ENCODE measurements around the gene CDH12. TPM values are rescaled to one million over a fixed set of nuclear protein-coding genes. Genes with fewer than 3 reads are reported as not detected.

CDH12 gene
- total and polyA plus RNA-seq, 10 of the 15 experiments (the other 5 are each of a cell fraction or from before 2014, with no cell fraction given), result 0.03 to 0.16 TPM; not detected in 8

DNA sequence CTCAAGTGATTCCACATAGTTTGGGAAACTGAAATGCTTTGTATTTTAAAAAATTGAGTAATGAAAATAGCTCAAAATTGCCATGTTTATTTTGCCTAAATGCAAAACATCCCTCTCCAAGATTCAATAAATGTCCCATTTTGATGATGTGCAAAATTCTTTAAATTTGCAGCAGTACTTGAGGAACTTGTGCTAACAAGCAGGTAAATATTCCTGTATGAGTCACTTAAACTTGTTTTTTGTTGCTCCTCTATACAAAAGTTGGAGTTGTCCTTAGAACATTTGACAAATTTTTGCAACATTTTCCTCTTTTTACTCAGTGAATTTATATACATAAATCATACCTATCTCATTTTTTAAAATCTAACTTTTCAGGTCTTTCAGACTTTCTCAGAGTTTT is 280.2 kb downstream of the CDH12 start:
- no peaks in the 10 kb centered on the region for H3K27me3 ChIP-seq (replicated peaks in 1 of 2; ENCODE audit: control insufficient read depth in 2 of 2, insufficient read depth in 2 of 2, low read length in 1 of 2)
- ChIA-PET CTCF (no interaction called here), SMC1A (ENCODE audit: uncharacterized antibody, unreplicated experiment) (no interaction called here), POLR2A (no interaction called here), RAD21 (ENCODE audit: unreplicated experiment) (no interaction called here)
- in situ Hi-C loops (cut with MboI) (no loop called here), intact Hi-C loops (cut with micrococcal nuclease; ENCODE audit: unreplicated experiment) (no loop called here)
- no peaks in the 10 kb centered on the region for H4K20me1 ChIP-seq (ENCODE audit: control insufficient read depth, insufficient read depth)
- ATAC-seq (no peak), FAIRE-seq (no peak), DNase-seq (ENCODE audit: low read depth, low spot score) (no peak)
- no peak overlapping the region for H3K27ac ChIP-seq (ENCODE audit: control insufficient read depth, insufficient read depth)
- no peaks in the 10 kb centered on the region for H3K4me1 ChIP-seq (ENCODE audit: control insufficient read depth, insufficient read depth, low read length)
- BruUV-seq (replicated peaks), result no TSS peak
- TF ChIP-seq ZNF622 (IDR thresholded peaks at IDR 0.05) (no peak), FOXK2 (IDR thresholded peaks at IDR 0.05) (no peak), SMAD1 (IDR thresholded peaks at IDR 0.05; ENCODE audit: low read depth, partially characterized antibody) (no peak), CREM (IDR thresholded peaks at IDR 0.05; ENCODE audit: low read depth) (no peak), ZNF24 (IDR thresholded peaks at IDR 0.05) (no peak), ASH2L (IDR thresholded peaks at IDR 0.05; ENCODE audit: borderline replicate concordance, low read depth) (no peak), EED (IDR thresholded peaks at IDR 0.05; ENCODE audit: low read depth) (no peak), LARP7 (IDR thresholded peaks at IDR 0.05) (no peak), STAT3 (IDR thresholded peaks at IDR 0.05; ENCODE audit: low read depth, low read length) (no peak), BMI1 (IDR thresholded peaks at IDR 0.05; ENCODE audit: borderline replicate concordance) (no peak), RBBP5 (conservative IDR thresholded peaks at IDR 0.05) (no peak)
- TF ChIP-seq, protein P1, sequence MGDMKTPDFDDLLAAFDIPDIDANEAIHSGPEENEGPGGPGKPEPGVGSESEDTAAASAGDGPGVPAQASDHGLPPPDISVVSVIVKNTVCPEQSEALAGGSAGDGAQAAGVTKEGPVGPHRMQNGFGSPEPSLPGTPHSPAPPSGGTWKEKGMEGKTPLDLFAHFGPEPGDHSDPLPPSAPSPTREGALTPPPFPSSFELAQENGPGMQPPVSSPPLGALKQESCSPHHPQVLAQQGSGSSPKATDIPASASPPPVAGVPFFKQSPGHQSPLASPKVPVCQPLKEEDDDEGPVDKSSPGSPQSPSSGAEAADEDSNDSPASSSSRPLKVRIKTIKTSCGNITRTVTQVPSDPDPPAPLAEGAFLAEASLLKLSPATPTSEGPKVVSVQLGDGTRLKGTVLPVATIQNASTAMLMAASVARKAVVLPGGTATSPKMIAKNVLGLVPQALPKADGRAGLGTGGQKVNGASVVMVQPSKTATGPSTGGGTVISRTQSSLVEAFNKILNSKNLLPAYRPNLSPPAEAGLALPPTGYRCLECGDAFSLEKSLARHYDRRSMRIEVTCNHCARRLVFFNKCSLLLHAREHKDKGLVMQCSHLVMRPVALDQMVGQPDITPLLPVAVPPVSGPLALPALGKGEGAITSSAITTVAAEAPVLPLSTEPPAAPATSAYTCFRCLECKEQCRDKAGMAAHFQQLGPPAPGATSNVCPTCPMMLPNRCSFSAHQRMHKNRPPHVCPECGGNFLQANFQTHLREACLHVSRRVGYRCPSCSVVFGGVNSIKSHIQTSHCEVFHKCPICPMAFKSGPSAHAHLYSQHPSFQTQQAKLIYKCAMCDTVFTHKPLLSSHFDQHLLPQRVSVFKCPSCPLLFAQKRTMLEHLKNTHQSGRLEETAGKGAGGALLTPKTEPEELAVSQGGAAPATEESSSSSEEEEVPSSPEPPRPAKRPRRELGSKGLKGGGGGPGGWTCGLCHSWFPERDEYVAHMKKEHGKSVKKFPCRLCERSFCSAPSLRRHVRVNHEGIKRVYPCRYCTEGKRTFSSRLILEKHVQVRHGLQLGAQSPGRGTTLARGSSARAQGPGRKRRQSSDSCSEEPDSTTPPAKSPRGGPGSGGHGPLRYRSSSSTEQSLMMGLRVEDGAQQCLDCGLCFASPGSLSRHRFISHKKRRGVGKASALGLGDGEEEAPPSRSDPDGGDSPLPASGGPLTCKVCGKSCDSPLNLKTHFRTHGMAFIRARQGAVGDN (IDR thresholded peaks at IDR 0.05), result no peak
- TF ChIP-seq, protein P2, sequence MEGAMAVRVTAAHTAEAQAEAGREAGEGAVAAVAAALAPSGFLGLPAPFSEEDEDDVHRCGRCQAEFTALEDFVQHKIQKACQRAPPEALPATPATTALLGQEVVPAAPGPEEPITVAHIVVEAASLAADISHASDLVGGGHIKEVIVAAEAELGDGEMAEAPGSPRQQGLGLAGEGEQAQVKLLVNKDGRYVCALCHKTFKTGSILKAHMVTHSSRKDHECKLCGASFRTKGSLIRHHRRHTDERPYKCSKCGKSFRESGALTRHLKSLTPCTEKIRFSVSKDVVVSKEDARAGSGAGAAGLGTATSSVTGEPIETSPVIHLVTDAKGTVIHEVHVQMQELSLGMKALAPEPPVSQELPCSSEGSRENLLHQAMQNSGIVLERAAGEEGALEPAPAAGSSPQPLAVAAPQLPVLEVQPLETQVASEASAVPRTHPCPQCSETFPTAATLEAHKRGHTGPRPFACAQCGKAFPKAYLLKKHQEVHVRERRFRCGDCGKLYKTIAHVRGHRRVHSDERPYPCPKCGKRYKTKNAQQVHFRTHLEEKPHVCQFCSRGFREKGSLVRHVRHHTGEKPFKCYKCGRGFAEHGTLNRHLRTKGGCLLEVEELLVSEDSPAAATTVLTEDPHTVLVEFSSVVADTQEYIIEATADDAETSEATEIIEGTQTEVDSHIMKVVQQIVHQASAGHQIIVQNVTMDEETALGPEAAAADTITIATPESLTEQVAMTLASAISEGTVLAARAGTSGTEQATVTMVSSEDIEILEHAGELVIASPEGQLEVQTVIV (IDR thresholded peaks at IDR 0.05; ENCODE audit: borderline replicate concordance, partially characterized antibody), result no peak
- H3K4me2 ChIP-seq (ENCODE audit: control insufficient read depth, insufficient read depth), result no peak overlapping the region
- no peaks in the 10 kb centered on the region for H3K79me2 ChIP-seq (ENCODE audit: control insufficient read depth, insufficient read depth, low read length)
- H3K9ac ChIP-seq (ENCODE audit: control insufficient read depth, insufficient read depth, low read length), result no peak overlapping the region
- no peak overlapping the region for H3K4me3 ChIP-seq
- H3K9me3 ChIP-seq (replicated peaks; ENCODE audit: control insufficient read depth, insufficient read depth, low read length), result no peaks in the 10 kb centered on the region
- no peak overlapping the region for H2AFZ ChIP-seq (ENCODE audit: control insufficient read depth, low read depth, low read length)
- no peaks in the 10 kb centered on the region for H3K36me3 ChIP-seq (ENCODE audit: control insufficient read depth in 2 of 2, insufficient read depth in 2 of 2, low read length in 1 of 2)

Measured in GM12878 (cell line).